Ishikawa (cell line): ENCODE data around the gene CTF1.

Source experiments
- CEBPB ChIP-seq: IDR thresholded peaks from 2 replicates; pipeline ENCODE4 v1.6.1; 2012
- EGR1 ChIP-seq: IDR thresholded peaks from 2 replicates; pipeline ENCODE4 v1.6.1; 2012
- EP300 ChIP-seq: IDR thresholded peaks from 2 replicates; pipeline ENCODE4 v1.6.1; 2012; ENCODE audit warnings: borderline replicate concordance
- MAX ChIP-seq: IDR thresholded peaks from 2 replicates; pipeline ENCODE4 v1.6.1; 2012
- NFIC ChIP-seq: IDR thresholded peaks from 2 replicates; pipeline ENCODE4 v1.6.1; 2012
- TAF1 ChIP-seq: IDR thresholded peaks from 2 replicates; pipeline ENCODE4 v1.6.1; 2012; ENCODE audit warnings: low read depth, mild to moderate bottlenecking
- TCF12 ChIP-seq: IDR thresholded peaks from 2 replicates; pipeline ENCODE4 v1.6.1; 2012; ENCODE audit warnings: low read depth
- YY1 ChIP-seq: IDR thresholded peaks from 2 replicates; pipeline ENCODE4 v1.6.1; 2012; ENCODE audit warnings: low read depth
- ZBTB7A ChIP-seq: IDR thresholded peaks from 2 replicates; pipeline ENCODE4 v1.6.1; 2012; ENCODE audit warnings: low read depth

GRCh38 chr16:30925632-30925987, 29.2 kb downstream of the CTF1 start:
- TF ChIP-seq CEBPB, result no peak
- TF ChIP-seq ZBTB7A, result no peak
- no peak for TF ChIP-seq EP300
- TF ChIP-seq TAF1, result no peak
- no peak for TF ChIP-seq MAX
- TF ChIP-seq TCF12, result no peak
- TF ChIP-seq NFIC, result no peak
- no peak for TF ChIP-seq YY1
- no peak for TF ChIP-seq EGR1
